Measurements from ENCODE around the gene CAPG.

DNA sequence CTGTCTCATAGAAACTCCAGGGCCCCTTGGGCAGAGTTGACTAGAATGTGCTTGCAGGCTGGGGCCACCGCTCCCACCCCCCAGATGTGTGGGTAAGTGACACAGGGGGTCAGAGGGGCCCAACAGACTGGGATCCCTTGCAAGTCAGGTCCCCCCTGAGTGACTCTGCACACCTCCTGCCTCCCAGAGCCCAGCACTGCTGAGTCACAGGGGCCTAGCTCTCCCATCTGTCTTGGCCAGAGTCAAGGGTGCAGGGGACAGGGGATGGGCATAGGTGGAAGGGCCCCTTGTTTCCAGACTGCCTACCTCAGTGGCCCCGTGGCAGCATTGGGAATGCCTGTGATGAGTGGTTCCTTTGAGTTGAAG lies 19.7 kb upstream of the CAPG start:
- TF ChIP-seq, protein P1, sequence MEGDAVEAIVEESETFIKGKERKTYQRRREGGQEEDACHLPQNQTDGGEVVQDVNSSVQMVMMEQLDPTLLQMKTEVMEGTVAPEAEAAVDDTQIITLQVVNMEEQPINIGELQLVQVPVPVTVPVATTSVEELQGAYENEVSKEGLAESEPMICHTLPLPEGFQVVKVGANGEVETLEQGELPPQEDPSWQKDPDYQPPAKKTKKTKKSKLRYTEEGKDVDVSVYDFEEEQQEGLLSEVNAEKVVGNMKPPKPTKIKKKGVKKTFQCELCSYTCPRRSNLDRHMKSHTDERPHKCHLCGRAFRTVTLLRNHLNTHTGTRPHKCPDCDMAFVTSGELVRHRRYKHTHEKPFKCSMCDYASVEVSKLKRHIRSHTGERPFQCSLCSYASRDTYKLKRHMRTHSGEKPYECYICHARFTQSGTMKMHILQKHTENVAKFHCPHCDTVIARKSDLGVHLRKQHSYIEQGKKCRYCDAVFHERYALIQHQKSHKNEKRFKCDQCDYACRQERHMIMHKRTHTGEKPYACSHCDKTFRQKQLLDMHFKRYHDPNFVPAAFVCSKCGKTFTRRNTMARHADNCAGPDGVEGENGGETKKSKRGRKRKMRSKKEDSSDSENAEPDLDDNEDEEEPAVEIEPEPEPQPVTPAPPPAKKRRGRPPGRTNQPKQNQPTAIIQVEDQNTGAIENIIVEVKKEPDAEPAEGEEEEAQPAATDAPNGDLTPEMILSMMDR (IDR thresholded peaks at IDR 0.05): no peak
- TF ChIP-seq POLR2AphosphoS5 (IDR thresholded peaks at IDR 0.05; ENCODE audit: low read depth, low read length) (no peak), SIN3A (IDR thresholded peaks at IDR 0.05; ENCODE audit: borderline replicate concordance, insufficient read depth, low read depth, low read length) (no peak)

Measured in Panc1 (cell line).